Measurements from ENCODE around the gene KCNT1. TPM values are rescaled to one million over a fixed set of nuclear protein-coding genes. Genes with fewer than 3 reads are reported as not detected.

KCNT1 gene
- total RNA-seq, 2 experiments from 2014 or later: not detected

GRCh38 chr9:135695642-135696041 lies 6.3 kb upstream of the KCNT1 start:
- Mint-ChIP-seq H3K27me3 (ENCODE audit: low read depth) (no peaks in the 10 kb centered on the region), H3K9me3 (no peaks in the 10 kb centered on the region), H3K4me1 (ENCODE audit: low read depth) (no peaks in the 10 kb centered on the region), H3K27ac (no peak overlapping the region), H3K4me3 (no peak overlapping the region), H3K36me3 (ENCODE audit: low read depth) (no peaks in the 10 kb centered on the region)
- DNase-seq: no peak
- intact Hi-C loops (cut with micrococcal nuclease): no loop called here
- CTCF ChIA-PET: no interaction called here

- Mint-ChIP-seq H3K27me3 (ENCODE audit: low read depth) (no peaks in the 10 kb centered on the region), H3K36me3 (ENCODE audit: low read depth) (no peaks in the 10 kb centered on the region), H3K27ac (no peak overlapping the region), H3K9me3 (no peaks in the 10 kb centered on the region), H3K4me1 (ENCODE audit: low read depth) (no peaks in the 10 kb centered on the region), H3K4me3 (no peak overlapping the region)
- DNase-seq: no peak
- CTCF ChIA-PET: interaction anchor here (0.7 kb wide), 1 partner anchor 942 kb away, joined by 3 read pairs; no protein-coding TSS in a partner anchor
- intact Hi-C loops (cut with micrococcal nuclease): no loop called here
Measured at GRCh38 chr9:135696446-135696845, 5.5 kb upstream of the KCNT1 start.

- H3K27me3 Mint-ChIP-seq (ENCODE audit: low read depth): no peaks in the 10 kb centered on the region
- no peak for DNase-seq
- no peaks in the 10 kb centered on the region for H3K4me1 Mint-ChIP-seq (ENCODE audit: low read depth)
- CTCF ChIA-PET: interaction anchor here (0.5 kb wide), 1 partner anchor 81 kb away, joined by 3 read pairs; no protein-coding TSS in a partner anchor
- no peak overlapping the region for H3K4me3 Mint-ChIP-seq
- H3K36me3 Mint-ChIP-seq (ENCODE audit: low read depth): no peaks in the 10 kb centered on the region
- no peaks in the 10 kb centered on the region for H3K9me3 Mint-ChIP-seq
- H3K27ac Mint-ChIP-seq: no peak overlapping the region
- intact Hi-C loops (cut with micrococcal nuclease): no loop called here
Measured at GRCh38 chr9:135697226-135697625, 4.8 kb upstream of the KCNT1 start.

- Mint-ChIP-seq H3K4me1 (ENCODE audit: low read depth) (no peaks in the 10 kb centered on the region), H3K36me3 (ENCODE audit: low read depth) (no peaks in the 10 kb centered on the region), H3K27ac (no peak overlapping the region), H3K4me3 (no peak overlapping the region), H3K27me3 (ENCODE audit: low read depth) (peaks cover 5% of the 10 kb centered on the region), H3K9me3 (no peaks in the 10 kb centered on the region)
- CTCF ChIA-PET: no interaction called here
- DNase-seq: no peak
- intact Hi-C loops (cut with micrococcal nuclease): no loop called here
Measured at GRCh38 chr9:135698236-135698635, 3.7 kb upstream of the KCNT1 start.

- H3K9me3 Mint-ChIP-seq: no peaks in the 10 kb centered on the region
- CTCF ChIA-PET: interaction anchor here (0.5 kb wide), 1 partner anchor 303 kb away, joined by 3 read pairs; no protein-coding TSS in a partner anchor
- intact Hi-C loops (cut with micrococcal nuclease): no loop called here
Measured at GRCh38 chr9:135698767-135699166, 3.2 kb upstream of the KCNT1 start.

GRCh38 chr9:135699440-135699839 lies 2.5 kb upstream of the KCNT1 start, which contains the start of gene SOHLH1:
Gene SOHLH1, minus strand, starts transcription at chr9:135699481. Its CDS starts 14 bp downstream, at chr9:135699467.
- Mint-ChIP-seq H3K36me3 (ENCODE audit: low read depth) (no peaks in the 10 kb centered on the region), H3K9me3 (no peaks in the 10 kb centered on the region), H3K4me3 (no peak within 1 kb of the TSS), H3K27me3 (ENCODE audit: low read depth) (peaks cover 5% of the 10 kb centered on the region), H3K4me1 (ENCODE audit: low read depth) (no peaks in the 10 kb centered on the region), H3K27ac (no peak within 1 kb of the TSS)
- CTCF ChIA-PET: interaction anchor here (0.5 kb wide), 1 partner anchor 302 kb away, joined by 3 read pairs; no protein-coding TSS in a partner anchor
- DNase-seq: no peak
- intact Hi-C loops (cut with micrococcal nuclease): no loop called here

More at GRCh38 chr9:135698767-135699166, 3.2 kb upstream of the KCNT1 start:
- no peak for DNase-seq
- H3K36me3 Mint-ChIP-seq (ENCODE audit: low read depth): no peaks in the 10 kb centered on the region
- H3K27me3 Mint-ChIP-seq (ENCODE audit: low read depth): peaks cover 5% of the 10 kb centered on the region
- no peaks in the 10 kb centered on the region for H3K4me1 Mint-ChIP-seq (ENCODE audit: low read depth)
- H3K4me3 Mint-ChIP-seq: no peak overlapping the region
- H3K27ac Mint-ChIP-seq: no peak overlapping the region

- Mint-ChIP-seq H3K9me3 (no peaks in the 10 kb centered on the region), H3K4me1 (ENCODE audit: low read depth) (no peaks in the 10 kb centered on the region)
Measured at GRCh38 chr9:135700525-135700924, 1.5 kb upstream of the KCNT1 start.

GRCh38 chr9:135701067-135701958 lies 672 bp upstream of the KCNT1 start:
- Mint-ChIP-seq H3K4me3 (no peak overlapping the region), H3K4me1 (ENCODE audit: low read depth) (no peaks in the 10 kb centered on the region), H3K27me3 (ENCODE audit: low read depth) (peaks cover 5% of the 10 kb centered on the region), H3K9me3 (no peaks in the 10 kb centered on the region), H3K27ac (no peak overlapping the region), H3K36me3 (ENCODE audit: low read depth) (no peaks in the 10 kb centered on the region)
- CTCF ChIA-PET: no interaction called here
- DNase-seq: no peak
- intact Hi-C loops (cut with micrococcal nuclease): loop anchor here (5.0 to 10.0 kb wide), 2 partner anchors 97 to 421 kb away; no protein-coding TSS in a partner anchor

More at GRCh38 chr9:135700525-135700924, 1.5 kb upstream of the KCNT1 start:
- no peaks in the 10 kb centered on the region for H3K36me3 Mint-ChIP-seq (ENCODE audit: low read depth)
- no peak for DNase-seq
- no peak overlapping the region for H3K4me3 Mint-ChIP-seq
- intact Hi-C loops (cut with micrococcal nuclease): loop anchor here (5.0 to 10.0 kb wide), 2 partner anchors 96 to 422 kb away; no protein-coding TSS in a partner anchor
- no peak overlapping the region for H3K27ac Mint-ChIP-seq
- CTCF ChIA-PET: no interaction called here
- peaks cover 5% of the 10 kb centered on the region for H3K27me3 Mint-ChIP-seq (ENCODE audit: low read depth)

- Mint-ChIP-seq H3K4me3 (no peak overlapping the region), H3K9me3 (no peaks in the 10 kb centered on the region), H3K36me3 (ENCODE audit: low read depth) (no peaks in the 10 kb centered on the region), H3K4me1 (ENCODE audit: low read depth) (no peaks in the 10 kb centered on the region), H3K27me3 (ENCODE audit: low read depth) (peaks cover 5% of the 10 kb centered on the region), H3K27ac (no peak overlapping the region)
- CTCF ChIA-PET: no interaction called here
- no peak for DNase-seq
- intact Hi-C loops (cut with micrococcal nuclease): loop anchor here (5.0 to 10.0 kb wide), 2 partner anchors 99 to 419 kb away; no protein-coding TSS in a partner anchor
Measured at GRCh38 chr9:135703726-135704125, 1.7 kb downstream of the KCNT1 start.

GRCh38 chr9:135704483-135704882 lies 2.5 kb downstream of the KCNT1 start:
- CTCF ChIA-PET: interaction anchor here (0.5 kb wide), 1 partner anchor 37 kb away, joined by 3 read pairs; no protein-coding TSS in a partner anchor
- H3K4me3 Mint-ChIP-seq: no peak overlapping the region
- no peaks in the 10 kb centered on the region for H3K4me1 Mint-ChIP-seq (ENCODE audit: low read depth)
- peaks cover 5% of the 10 kb centered on the region for H3K27me3 Mint-ChIP-seq (ENCODE audit: low read depth)
- intact Hi-C loops (cut with micrococcal nuclease): loop anchor here (5.0 to 10.0 kb wide), 2 partner anchors 100 to 418 kb away; no protein-coding TSS in a partner anchor
- no peaks in the 10 kb centered on the region for H3K36me3 Mint-ChIP-seq (ENCODE audit: low read depth)
- DNase-seq: no peak
- H3K9me3 Mint-ChIP-seq: no peaks in the 10 kb centered on the region
- H3K27ac Mint-ChIP-seq: no peak overlapping the region

- intact Hi-C loops (cut with micrococcal nuclease): loop anchor here (10.0 kb wide), 1 partner anchor 101 kb away; no protein-coding TSS in a partner anchor
- Mint-ChIP-seq H3K4me1 (ENCODE audit: low read depth) (no peaks in the 10 kb centered on the region), H3K27me3 (ENCODE audit: low read depth) (peaks cover 5% of the 10 kb centered on the region), H3K27ac (no peak overlapping the region), H3K4me3 (no peak overlapping the region), H3K9me3 (no peaks in the 10 kb centered on the region), H3K36me3 (ENCODE audit: low read depth) (no peaks in the 10 kb centered on the region)
- no peak for DNase-seq
- CTCF ChIA-PET: interaction anchor here (0.6 to 0.7 kb wide), 2 partner anchors 12 to 572 kb away, joined by 3 to 4 read pairs; no protein-coding TSS in a partner anchor
Measured at GRCh38 chr9:135705376-135705775, 3.4 kb downstream of the KCNT1 start.

GRCh38 chr9:135706288-135706687 lies 4.3 kb downstream of the KCNT1 start:
- H3K4me3 Mint-ChIP-seq: no peak overlapping the region
- peaks cover 5% of the 10 kb centered on the region for H3K27me3 Mint-ChIP-seq (ENCODE audit: low read depth)
- H3K4me1 Mint-ChIP-seq (ENCODE audit: low read depth): no peaks in the 10 kb centered on the region
- CTCF ChIA-PET: interaction anchor here (0.6 kb wide), 1 partner anchor 571 kb away, joined by 3 read pairs; no protein-coding TSS in a partner anchor
- intact Hi-C loops (cut with micrococcal nuclease): loop anchor here (10.0 kb wide), 1 partner anchor 101 kb away; no protein-coding TSS in a partner anchor
- no peaks in the 10 kb centered on the region for H3K36me3 Mint-ChIP-seq (ENCODE audit: low read depth)
- DNase-seq: no peak
- no peaks in the 10 kb centered on the region for H3K9me3 Mint-ChIP-seq
- H3K27ac Mint-ChIP-seq: no peak overlapping the region

Data from activated naive CD4-positive, alpha-beta T cell treated with anti-CD3 and anti-CD28 coated beads for 36 hours (primary cell).